ENCODE measurements around the gene PPT2. TPM values are rescaled to one million over a fixed set of nuclear protein-coding genes. Genes with fewer than 3 reads are reported as not detected.

The PPT2 gene
- total and polyA plus RNA-seq, 2 of the 13 experiments (the other 11 are each of a cell fraction or from before 2014, with no cell fraction given) = 39.2 to 61.8 TPM

- no peak for TF ChIP-seq ZNF24 (IDR thresholded peaks at IDR 0.05)
- TF ChIP-seq ZFY (CRISPR knock-in tag; IDR thresholded peaks at IDR 0.05) = 0 out of 2 replicates have a peak, but pooled peaks have one; percentile 26
- no peak for TF ChIP-seq ZNF574 (CRISPR knock-in tag; IDR thresholded peaks at IDR 0.05)
- TF ChIP-seq RAD51 (IDR thresholded peaks at IDR 0.05; ENCODE audit: borderline replicate concordance) = 0 out of 2 replicates have a peak, but pooled peaks have one; percentile 15
- TF ChIP-seq RARA (CRISPR knock-in tag; IDR thresholded peaks at IDR 0.05) = peak; percentile 5; the same call in 1 of the 2 replicates
- TF ChIP-seq RNF2 (conservative IDR thresholded peaks at IDR 0.05; ENCODE audit: low read depth) = no peak
- TF ChIP-seq MAFK (conservative IDR thresholded peaks at IDR 0.05 in 1 of 2, IDR thresholded peaks at IDR 0.05 in 1 of 2; ENCODE audit: low read length in 2 of 2) = no peak
- no peak for TF ChIP-seq ONECUT2 (CRISPR knock-in tag; IDR thresholded peaks at IDR 0.05)
- no peak for TF ChIP-seq ZNF790 (CRISPR knock-in tag; IDR thresholded peaks at IDR 0.05; ENCODE audit: borderline replicate concordance)
- TF ChIP-seq PAWR (CRISPR knock-in tag; IDR thresholded peaks at IDR 0.05; ENCODE audit: borderline replicate concordance) = no peak
- TF ChIP-seq MBD4 (IDR thresholded peaks at IDR 0.05; ENCODE audit: borderline replicate concordance, low read length) = no peak
- no peak for TF ChIP-seq NFKBIZ (CRISPR knock-in tag; IDR thresholded peaks at IDR 0.05)
- peak; percentile 30; the same call in 1 of the 2 replicates for TF ChIP-seq TFE3 (CRISPR knock-in tag; IDR thresholded peaks at IDR 0.05)
- 0 out of 2 replicates have a peak, but pooled peaks have one; percentile 1 for TF ChIP-seq ZNF337 (CRISPR knock-in tag; IDR thresholded peaks at IDR 0.05; ENCODE audit: borderline replicate concordance, low read depth)
- 0 out of 2 replicates have a peak, but pooled peaks have one; percentile 15 for TF ChIP-seq SNAI1 (CRISPR knock-in tag; IDR thresholded peaks at IDR 0.05; ENCODE audit: borderline replicate concordance)
- no peak for TF ChIP-seq DBP (CRISPR knock-in tag; IDR thresholded peaks at IDR 0.05; ENCODE audit: not compliant biosample characterization)
- TF ChIP-seq NFATC3 (CRISPR knock-in tag; IDR thresholded peaks at IDR 0.05) = peak; percentile 14; the same call in 1 of the 2 replicates
- 0 out of 2 replicates have a peak, but pooled peaks have one; percentile 50 for TF ChIP-seq PAXIP1 (CRISPR knock-in tag; conservative IDR thresholded peaks at IDR 0.05)
- peak; percentile 3; the same call in 1 of the 2 replicates for TF ChIP-seq RBFOX2 (IDR thresholded peaks at IDR 0.05; ENCODE audit: low read depth, low read length)
- 0 out of 2 replicates have a peak, but pooled peaks have one; percentile 56 for TF ChIP-seq CEBPG (CRISPR knock-in tag; IDR thresholded peaks at IDR 0.05)
- no peak for TF ChIP-seq ZNF747 (CRISPR knock-in tag; IDR thresholded peaks at IDR 0.05; ENCODE audit: borderline replicate concordance)
Observed at GRCh38 chr6:32176476-32177182, 22.7 kb downstream of the PPT2 start (continued).
